NCI-H2171 treated with DMSO at 0.1 percent for 48 hours (cell line): ENCODE measurements around the gene GRIK3.
A peak's percentile ranks its signal among the peaks of the same experiment; 100 is the strongest.

Experiments
- DNase-seq: peaks from one replicate; lab custom pipeline; 2025; lab: John Stamatoyannopoulos, UW

GRIK3 gene

DNA sequence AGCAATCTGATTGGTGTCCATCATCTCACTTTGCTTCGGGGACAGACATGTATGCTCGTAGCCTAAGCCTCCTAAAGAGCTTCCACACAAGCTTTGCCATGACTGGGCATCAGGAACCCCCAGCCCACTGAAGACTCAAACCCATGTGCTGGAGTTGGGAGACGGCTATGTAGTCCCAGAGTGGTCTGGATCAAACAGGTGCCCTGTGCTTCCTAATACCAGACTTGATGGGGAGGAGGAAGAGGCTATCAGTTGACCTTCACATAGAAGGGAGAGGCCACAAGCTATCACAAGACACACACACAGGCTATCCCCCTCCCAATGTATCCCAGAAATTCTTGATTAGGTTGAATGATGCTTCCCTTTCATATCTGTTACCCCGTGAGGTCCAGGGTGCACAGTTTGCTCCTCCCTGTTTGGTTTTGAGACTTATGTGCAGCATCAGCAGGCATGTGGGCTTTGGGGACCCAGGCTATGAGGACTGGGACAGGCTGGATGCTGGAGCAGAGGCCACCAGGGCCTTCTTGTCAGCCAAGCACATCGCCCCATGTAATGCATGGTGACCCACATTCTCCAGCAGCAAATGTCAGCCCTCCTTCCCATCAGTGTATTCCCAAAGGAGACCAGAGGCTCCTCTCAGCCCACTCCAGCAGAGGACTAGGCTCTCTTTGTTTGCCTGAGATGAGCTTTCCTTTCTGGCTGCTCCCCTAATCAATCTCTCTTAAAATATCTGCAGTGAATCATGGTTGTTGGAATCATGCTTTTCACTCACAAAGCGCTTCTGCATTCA, 159.8 kb downstream of the GRIK3 start:
- no peak for DNase-seq

DNA sequence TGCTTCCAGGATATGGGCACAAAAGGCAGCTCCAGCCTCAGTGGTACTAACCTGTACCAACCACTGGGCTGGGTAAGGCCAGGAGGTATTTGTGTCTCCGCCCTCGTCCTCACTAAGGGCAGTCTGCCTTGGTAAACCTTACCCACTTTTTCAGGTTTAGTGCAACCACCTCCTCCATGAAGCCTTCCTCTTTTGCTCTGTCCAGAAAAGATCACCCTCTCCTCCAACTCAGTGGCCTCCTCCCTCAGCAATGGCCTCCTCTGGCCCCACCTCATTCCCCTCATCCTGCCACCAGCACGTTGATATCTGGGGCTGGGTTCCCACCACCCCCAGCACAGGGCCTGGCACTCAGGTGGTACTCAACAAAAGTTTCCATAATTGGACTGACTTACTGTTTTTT, 161.5 kb downstream of the GRIK3 start:
- DNase-seq, result no peak

DNA sequence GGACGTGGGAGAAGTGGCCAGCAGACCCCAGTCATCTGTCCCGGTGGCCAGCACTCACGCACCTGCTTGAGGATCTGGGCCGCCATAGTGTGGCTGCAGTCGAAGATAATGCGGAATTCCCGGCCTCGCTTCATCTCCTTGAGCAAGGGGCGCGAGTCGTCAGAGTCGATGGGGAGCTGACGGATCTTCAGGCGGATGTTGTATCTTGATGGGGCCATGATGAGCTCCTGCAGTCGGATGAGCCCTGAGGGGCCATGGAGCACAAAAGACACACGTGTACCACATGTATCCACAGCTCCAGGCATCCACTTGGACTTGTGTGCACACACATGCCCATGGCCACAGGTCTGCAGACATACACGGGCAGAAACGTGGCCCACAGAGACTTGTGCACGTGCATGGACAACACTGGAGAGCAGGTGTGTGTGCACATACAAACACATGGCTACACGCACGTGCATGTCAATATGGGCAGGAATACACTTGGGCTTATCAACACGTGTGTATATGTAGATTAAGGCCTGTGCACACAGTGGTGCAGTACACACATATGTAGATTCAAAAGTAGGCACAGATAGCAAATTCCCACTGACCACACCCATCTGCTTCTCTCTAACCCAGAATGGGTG, 162.1 kb downstream of the GRIK3 start:
- no peak for DNase-seq

DNA sequence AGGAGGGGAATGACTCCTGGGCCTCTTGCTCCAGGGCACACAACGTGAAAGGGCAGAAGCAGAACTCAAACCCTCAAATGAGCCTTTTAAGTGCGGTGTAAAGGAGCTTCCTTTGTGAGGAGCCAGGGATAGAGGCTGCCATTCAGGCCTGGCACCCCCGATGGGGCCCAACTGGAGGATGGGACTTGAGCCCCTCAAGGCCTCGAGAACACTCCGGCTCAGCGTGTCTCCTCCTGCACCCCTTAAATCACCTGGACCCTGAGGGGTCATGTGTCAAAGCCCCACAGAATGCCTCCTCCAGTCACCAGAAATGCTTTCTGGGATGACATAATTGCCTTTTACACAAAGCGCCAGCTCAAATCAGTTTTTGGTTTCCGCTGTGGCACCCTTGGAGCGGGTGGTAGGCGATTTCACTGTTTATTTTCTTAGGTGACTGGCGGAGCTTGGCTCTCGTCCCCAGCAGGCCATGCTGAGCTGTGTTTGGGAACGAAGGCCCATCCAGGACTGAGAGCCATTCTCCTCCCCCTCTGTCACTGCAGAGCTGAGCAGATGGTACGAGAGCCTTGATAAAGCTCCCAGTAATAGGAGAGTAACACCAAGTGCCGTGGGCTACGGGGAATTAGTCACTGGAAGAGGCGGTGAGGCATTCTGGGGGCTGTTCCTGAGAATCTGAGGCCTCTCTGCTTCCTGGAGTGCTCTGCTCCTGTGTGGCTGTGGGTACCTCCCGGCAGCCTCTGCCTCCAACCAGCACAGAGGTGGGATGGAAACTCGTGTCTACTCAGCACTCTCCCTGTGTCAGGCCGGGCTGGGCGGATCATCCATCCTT, 163.0 kb downstream of the GRIK3 start:
- DNase-seq, result peak; percentile 94

DNA sequence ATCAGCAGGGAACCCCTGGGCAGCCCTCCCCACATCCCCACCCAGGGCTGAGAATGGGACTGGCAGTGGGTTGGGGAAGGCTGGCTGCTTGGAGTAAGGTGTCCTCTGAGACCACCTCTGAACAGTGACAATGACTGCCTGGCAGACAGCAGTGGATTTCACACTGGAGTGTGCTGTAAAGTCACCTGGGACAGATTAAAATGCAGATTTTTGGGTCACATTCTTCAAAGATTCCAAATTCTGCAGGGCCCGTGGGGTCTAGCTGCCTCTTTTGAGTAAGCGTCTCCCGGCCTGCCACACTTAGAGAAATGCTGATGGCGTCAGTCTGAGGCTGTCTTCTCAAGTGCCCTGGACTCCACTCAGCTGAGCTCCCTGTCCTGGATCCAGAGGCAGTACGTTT, 164.5 kb downstream of the GRIK3 start:
- DNase-seq, result no peak

DNA sequence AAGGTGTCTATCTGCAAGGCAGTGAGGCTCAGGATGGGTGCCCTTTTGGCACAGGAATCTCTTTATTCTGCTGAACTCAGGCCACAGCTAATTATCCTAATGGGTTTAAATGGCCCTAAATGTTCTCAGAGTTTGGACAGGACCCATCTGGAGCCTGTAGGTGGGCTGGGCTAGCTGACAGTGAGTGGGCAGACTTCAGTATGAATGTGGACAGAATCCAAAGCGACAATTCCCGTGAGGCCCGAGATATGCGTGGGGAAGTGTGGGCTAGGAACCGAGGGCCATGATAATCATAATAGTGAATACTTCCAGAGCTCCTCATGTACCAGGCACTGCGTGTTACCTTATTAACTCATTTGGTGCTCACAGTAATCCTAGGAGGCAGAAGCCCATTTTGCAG, 165.3 kb downstream of the GRIK3 start:
- no peak for DNase-seq

DNA sequence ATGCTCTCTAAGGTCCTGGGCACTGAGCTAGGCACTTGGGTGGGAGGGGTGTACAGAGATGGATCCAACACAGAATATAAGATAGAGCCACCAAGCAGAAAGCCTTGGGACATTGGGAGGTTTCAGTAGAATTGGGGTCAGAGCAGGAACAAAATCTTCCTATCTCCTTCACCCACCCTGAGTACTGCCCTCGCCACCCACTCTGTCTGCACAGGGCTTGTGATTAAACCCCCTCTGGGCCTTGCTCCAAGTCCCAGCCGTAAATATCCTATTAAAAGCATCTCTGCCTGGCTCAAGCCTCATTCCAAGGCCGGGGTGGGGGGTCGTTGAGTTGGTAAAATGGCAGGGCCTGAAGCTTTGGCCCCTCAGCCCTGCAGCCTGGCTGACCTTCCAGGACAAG, 166.7 kb downstream of the GRIK3 start:
- no peak for DNase-seq

DNA sequence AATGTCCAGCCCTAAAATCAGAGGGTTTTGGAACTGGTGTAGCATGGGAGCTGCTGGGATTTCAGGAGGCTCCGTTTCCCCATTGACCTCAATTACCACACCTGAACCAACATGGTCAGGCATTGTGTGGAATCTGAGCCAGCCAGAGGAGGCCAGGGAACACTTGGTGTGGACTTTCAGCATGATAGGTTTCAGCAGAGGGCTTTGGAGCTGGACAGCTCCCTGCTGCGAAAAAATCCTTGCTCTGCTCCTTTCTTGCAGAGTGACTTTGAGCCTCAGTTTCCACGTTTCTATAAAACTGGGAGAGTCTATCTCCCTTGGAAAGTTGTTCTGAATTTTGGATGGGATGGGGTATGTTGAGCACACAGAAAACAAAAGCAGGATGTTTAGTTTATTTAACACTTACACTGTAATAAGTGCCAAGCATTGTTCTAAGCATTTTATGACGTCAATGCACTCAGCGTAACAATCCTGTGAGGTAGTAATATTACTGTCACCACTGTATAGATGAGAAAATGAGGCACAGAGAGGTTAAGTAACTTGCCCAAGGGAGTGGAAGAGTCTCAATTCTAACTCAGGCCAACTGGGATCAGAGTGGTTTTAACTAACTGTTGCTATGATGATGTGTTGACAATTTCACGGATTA, 168.0 kb downstream of the GRIK3 start:
- DNase-seq, result no peak

DNA sequence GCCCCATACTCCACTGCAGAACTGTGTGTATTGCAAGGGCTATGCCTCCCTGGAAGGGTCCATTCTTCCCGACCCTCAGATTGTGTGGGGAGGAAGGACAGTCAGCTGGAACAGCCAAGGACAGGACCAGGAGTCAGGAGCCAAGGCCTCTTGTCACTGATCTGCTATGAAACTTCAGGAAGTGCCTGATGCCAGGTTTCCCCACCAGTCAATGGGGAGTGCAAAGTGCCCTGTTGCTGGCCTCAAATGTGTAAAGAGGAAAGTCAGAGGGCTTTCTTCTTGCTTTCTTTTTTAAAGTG, 168.8 kb downstream of the GRIK3 start:
- DNase-seq, result no peak

DNA sequence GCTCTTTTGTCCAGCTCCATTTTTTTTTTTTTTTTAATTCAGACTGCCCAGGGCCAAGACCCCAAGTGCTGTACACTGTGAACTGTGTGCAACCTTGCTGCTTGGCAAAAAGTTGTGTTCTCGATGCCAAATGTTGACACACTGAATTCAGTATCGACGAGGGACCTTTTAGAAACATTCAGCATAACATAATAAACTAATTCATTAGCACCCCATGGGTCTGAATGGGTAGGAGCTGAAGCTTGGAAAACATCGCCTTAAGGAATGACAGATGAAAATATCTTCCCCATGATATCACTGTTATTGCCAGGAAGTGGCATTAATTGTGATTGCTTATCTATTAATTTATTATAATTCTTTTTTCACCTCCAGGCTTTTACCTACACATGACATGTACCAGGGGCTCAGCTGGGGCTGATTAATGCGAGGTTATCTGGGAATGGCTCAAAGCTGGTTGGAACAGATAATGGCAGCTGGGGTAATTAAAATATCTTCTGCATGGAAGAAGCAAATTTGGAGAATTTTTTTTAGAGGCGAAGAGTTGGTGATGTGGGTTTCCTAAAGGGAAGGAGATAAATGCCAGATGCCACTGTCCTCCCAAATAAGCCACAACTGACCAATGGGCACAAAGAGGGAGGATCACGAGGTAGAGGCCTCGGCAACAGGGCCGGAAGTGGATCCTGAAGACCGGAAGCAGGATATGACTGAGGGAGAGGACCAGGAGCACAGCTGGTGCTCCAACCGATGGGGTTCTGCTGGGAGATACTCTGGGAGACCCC, 169.3 kb downstream of the GRIK3 start:
- DNase-seq, result peak; percentile 58

DNA sequence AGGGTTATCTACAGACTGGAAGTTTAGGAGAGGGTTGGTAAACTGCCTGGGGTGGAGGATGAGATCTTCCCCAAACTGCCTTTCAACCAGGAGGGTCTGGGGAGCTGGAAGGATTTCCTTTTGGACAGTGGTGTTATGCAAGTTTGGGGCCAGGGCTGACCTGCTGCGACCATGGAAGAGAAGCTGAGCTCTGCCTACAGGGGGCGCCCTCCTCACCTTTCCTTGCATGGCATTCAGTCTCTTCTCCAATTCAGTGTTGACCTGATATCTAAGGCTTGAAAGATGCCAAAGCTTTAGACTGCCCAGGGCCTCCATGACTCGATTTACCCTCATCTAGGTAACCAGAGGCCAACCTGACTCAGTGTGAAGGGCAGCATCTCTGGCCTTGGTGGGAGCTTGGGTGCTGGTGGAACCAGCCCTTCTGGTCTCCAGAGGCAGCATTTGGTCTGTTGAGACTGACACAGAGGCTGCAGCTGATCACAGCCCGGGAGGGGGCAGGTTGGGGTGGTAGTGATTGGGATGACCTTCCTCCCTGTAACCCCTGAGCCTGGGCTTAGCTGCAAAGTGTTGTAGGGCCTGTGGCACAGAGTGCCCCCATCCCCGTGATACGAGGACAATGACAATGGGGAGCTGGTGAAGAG, 170.0 kb downstream of the GRIK3 start:
- no peak for DNase-seq

DNA sequence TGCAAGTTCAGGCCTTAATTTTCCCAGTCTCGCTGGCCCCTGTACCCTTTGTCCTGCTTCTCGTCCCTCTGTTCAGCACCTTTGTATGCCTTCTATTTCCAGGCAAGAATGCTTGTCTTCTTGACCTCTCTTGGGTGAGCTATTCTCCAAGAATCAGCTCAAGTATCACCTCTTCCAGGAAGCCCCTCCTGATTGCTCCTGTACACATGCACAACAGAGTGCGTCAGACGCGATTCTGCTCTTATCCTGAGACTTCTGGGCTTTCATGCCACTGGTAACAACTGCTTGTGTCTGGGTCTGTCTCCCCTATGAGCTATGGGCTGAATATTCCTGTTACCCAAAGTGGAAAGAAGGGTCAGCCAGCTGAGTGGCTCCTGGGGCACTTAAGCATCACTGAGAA, 170.8 kb downstream of the GRIK3 start:
- DNase-seq, result no peak

DNA sequence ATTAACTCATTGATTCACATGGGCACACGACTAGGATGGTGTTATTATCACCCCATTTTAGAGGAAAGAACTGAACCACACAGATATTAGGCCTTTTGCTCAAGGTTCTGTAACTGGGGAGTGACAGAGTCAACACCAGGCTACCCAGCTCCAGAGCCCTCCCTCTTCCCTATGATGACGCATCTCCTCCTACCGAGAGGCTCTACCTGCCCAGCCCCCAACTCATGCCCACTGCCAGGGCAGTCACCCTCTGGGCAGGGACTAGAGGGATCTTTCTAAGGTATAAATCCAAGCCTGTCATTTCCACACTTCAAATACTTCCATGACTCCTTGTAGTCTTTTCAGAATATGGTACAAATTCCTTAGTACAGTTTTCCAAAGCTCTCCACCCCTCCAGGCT, 171.3 kb downstream of the GRIK3 start:
- DNase-seq, result no peak

DNA sequence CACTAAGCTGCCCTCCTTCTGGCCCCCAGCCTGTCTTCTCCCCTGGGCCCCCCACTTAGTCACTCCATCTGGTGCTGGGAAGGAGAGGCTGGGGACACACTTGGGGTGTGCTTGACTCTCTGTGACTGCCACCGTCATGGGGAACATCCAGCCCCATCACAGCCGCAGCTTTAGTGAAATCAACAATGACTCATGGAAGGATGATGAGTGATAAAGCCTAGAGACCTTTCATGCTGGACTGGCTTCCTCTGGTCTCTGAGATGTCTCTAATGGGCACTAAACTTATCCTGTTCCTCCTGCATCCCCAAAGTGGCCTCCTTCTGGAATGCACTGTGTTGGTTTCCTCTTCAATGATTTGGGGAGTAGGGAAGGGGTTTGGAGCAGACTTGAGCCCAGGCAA, 172.9 kb downstream of the GRIK3 start:
- DNase-seq, result no peak

DNA sequence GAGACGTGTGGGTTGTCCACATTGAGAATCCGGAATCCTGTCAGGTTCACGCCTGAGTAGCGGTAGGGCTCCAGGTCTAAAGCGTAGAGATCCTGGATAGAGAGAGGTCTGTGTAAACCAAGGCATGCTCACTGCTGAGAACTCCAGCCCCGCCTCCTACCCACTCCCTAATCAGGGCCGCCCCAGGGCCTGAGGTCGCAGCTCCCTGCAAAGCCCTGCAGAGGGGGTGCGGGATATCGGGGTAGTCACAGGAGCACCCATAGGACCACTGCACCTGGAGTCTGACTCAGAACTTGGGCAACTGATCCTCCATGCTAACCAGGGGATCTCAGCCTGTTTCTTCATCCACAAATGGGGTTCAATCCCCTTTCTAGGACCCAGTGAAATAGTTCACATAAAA, 174.4 kb downstream of the GRIK3 start:
- DNase-seq, result no peak

DNA sequence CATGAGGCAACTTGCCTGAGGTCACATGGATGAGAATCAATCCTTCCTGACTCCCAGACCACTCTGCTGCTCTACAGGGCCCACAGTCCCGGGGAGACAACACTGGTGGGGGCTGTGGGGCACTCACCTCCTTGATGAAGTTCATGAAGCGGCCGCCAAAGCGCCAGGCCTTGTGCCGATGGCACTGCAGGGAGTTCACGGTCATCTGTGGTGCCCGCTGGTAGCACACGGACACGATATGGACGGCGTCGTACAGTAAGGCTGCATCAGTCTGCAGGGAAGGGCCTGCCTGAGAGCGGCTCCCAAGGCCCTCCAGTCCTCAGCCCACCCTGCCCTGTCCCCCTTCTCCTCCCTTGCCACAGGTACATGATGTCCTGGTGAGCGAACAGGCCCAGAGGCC, 175.3 kb downstream of the GRIK3 start:
- DNase-seq, result no peak

DNA sequence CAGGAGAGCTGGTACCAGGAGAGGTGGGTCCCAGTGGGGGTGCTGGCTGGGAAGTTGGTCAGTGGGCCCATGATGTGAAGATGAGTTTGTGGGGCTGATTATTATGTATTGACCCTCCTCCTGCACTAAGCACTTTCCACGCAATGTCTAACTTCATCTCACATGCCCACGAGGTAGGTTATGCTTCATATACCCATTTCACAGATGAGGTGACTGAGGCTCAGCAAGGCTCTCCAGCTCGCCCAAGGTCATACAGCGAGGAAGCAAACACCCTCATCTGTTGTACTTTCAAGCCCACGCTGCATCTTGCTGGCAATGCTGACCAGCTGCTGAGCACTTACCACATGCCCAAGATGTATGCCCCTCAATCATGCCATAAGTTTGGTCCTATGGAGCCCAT, 175.8 kb downstream of the GRIK3 start:
- DNase-seq, result no peak

DNA sequence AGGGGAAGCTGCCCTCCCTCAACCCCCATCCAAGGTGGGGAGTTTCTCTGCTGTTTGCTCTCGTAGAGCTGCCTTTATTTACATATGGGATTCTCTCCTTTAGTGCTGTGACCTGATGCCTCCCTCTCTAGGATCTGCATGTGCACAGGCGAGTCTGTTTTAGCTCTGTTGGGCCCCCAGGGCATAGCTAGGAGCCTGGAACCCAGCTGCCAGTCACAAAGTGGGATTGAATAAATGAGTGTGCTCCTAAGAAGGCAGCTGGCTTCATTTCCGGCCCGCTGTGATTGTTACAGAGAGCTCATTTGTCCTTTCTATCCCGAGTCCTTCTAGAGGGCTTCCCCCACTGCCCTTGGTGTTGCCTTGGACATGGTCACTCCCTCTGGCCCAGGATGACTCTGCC, 176.6 kb downstream of the GRIK3 start:
- peak; percentile 97 for DNase-seq

DNA sequence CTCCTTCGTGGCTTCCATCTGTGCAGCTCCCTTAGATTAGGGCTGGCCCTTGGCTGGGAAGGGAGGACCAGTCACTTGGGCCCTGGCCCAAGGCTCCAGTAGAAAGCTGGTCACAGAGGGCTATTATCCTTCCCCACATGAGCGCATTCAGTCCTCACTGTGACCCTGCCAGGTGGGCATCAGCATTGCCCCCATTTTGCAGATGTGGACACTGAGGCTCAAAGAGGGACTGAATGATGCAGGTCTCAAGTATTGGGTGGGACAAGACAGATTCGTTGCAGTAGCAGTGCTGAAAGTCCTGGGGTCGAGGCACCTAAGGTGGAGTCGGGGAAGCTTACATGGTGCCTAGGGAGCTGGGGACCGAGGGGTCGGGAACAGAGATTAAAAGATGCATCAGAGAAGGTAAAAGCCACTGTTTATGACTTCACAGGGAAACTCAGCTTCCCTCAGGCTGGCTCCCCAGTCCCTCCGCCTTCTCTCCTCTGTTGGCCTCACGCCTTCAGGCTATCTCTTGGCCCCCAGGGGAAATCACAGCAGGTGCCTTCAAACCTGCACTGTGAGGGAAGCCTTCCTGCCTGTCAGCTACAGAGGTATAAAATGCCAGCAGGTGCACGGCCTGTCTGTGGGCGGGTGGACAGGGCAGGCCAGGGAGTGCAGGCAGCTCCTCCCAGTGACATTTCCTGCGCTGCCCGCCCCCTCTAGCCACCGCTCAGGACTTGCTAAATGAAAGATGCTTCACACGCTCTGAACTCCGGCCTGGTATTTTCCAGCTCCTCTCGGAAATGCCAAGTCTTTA, 178.4 kb downstream of the GRIK3 start:
- DNase-seq, result peak; percentile 68

DNA sequence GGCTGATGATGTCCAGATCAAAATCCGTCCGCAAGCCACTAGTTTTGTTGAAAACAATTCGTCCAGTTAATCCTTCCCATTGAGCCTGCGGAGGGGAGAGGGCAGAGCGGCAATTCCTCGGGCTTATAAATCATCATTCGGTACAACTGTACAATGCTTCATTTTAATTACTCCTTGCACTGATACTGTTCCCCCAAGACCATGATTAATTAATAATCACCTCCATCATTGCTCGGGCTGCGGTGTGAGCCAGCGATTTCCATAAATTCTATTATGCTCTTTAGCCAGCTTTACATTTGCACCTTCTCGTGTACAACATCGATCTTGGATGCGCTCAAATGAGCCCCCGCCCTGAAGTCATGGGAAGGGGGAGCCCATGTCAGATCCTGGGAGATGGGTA, 180.7 kb downstream of the GRIK3 start:
- DNase-seq, result no peak

DNA sequence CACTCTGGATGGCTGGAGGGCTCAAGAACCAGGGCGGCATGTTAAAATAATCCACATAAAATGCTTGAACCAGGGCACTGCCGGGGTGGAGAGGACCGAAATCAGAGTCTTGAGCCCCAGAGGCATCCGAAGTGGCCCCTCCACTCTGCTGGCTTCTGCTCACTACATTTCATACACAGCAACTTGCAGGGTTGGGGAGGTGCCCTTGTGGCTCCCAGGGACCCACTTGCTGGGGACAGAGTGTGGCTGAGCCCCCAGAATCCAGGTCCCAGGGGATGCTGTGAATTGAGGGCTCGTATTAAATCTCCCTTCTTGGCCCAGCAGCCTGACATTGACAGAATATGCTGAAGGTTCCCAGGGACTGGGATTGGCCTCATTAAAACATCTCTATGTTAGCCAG, 181.7 kb downstream of the GRIK3 start:
- no peak for DNase-seq
